Thoracic aorta (tissue), 2 donors: Measurements from ENCODE around the gene FOXO6. TPM values are rescaled to one million over a fixed set of nuclear protein-coding genes. Genes with fewer than 3 reads are reported as not detected.
A peak's percentile ranks its signal among the peaks of the same experiment; 100 is the strongest.

Experiments used
- ATAC-seq: fragments of 150-250 bp; one replicate; pipeline ENCODE4 v1.8.0; 2017; ENCODE audit warnings: low read depth; ENCODE audit not compliant: insufficient number of reproducible peaks, low FRiP score
- DNase-seq: peaks from one replicate; pipeline ENCODE4 v3.0.0-alpha.2; 2020; ENCODE audit warnings: low spot score
- H3K27ac ChIP-seq, 2 donors: fragments of 200-600 bp; sonication (generic); 1 replicate in 1 of 2; 2 replicates in 1 of 2; pipeline ENCODE4 v1.5.1; 2016; ENCODE audit warnings: mild to moderate bottlenecking in 2 of 2, moderate library complexity in 2 of 2
- H3K27me3 ChIP-seq: fragments of 200-600 bp; sonication (generic); replicated peaks from 2 replicates; pipeline ENCODE4 v1.6.0; 2016; ENCODE audit warnings: mild to moderate bottlenecking; ENCODE audit not compliant: insufficient read depth
- H3K36me3 ChIP-seq: fragments of 200-600 bp; sonication (generic); one replicate; pipeline ENCODE4 v1.5.1; 2016
- H3K4me1 ChIP-seq, 2 donors: fragments of 200-600 bp; sonication (generic); 1 replicate in 1 of 2; 2 replicates in 1 of 2; pipeline versions ENCODE4 v1.5.1 to v1.6.0; 2016; ENCODE audit warnings: low read depth in 2 of 2, mild to moderate bottlenecking in 1 of 2; ENCODE audit not compliant: control insufficient read depth in 1 of 2
- H3K4me3 ChIP-seq: fragments of 200-600 bp; sonication (generic); 2 replicates; pipeline ENCODE4 v1.5.1; 2016; ENCODE audit warnings: mild to moderate bottlenecking
- H3K9me3 ChIP-seq: fragments of 200-600 bp; sonication (generic); 2 replicates; pipeline ENCODE4 v1.5.1; 2016
- CTCF ChIP-seq: fragments of 200-600 bp; sonication (generic); IDR thresholded peaks from one replicate; pipeline ENCODE4 v1.5.1; 2019; ENCODE audit warnings: antibody characterized with exemption
- total RNA-seq, 2 donors: library from RNA; depleted of rRNA; stranded (reverse); fragments of >200 nt; gene quantifications; one replicate each; pipeline versions ENCODE4 v1.1.0 to v1.2.3, GENCODE V29; 2016

Gene FOXO6
- total RNA-seq, 2 donors from 2014 or later: 3.8 TPM; not detected in 1

- Histone ChIP-seq H3K9me3 (no peaks in the 10 kb centered on the region), H3K36me3 (no peaks in the 10 kb centered on the region), H3K4me1 (peaks cover 12 to 36% of the 10 kb centered on the region in 2 donors), H3K27me3 (no peaks in the 10 kb centered on the region), H3K4me3 (peak overlapping the region; percentile 74), H3K27ac (peak overlapping the region; percentile 47 to 66)
- ATAC-seq (no peak), DNase-seq (no peak)
- TF ChIP-seq CTCF: no peak
Measured at GRCh38 chr1:41365772-41366454, 4.7 kb downstream of the FOXO6 start.

- Histone ChIP-seq H3K4me3 (peak overlapping the region; percentile 74), H3K9me3 (no peaks in the 10 kb centered on the region), H3K36me3 (no peaks in the 10 kb centered on the region), H3K4me1 (peaks cover 12 to 37% of the 10 kb centered on the region in 2 donors), H3K27ac (no peak overlapping the region), H3K27me3 (no peaks in the 10 kb centered on the region)
- DNase-seq: no peak
- TF ChIP-seq CTCF: no peak
- no peak for ATAC-seq
Measured at GRCh38 chr1:41366455-41367287, 5.4 kb downstream of the FOXO6 start.

DNA sequence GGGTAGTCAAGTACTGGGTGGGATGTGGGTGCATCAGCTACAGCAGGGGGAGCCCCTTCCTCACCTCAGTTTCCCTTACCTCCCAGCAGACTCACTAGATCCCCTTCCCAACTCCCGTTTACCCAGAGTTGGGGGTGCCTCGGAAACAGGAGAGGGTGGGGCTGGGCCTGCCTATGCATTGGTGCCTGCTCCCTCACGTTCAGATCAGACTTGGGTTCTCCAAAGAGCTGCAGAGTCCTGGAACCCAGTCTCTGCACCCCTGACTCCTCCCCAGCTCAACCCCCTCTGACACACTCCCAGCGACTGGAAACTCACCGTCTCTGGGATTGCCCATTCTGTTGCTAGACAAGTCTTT lies 6.0 kb downstream of the FOXO6 start:
- no peaks in the 10 kb centered on the region for H3K36me3 ChIP-seq
- H3K9me3 ChIP-seq: no peaks in the 10 kb centered on the region
- no peak overlapping the region for H3K27ac ChIP-seq
- no peak overlapping the region for H3K4me3 ChIP-seq
- no peak for DNase-seq
- TF ChIP-seq CTCF: no peak
- no peak for ATAC-seq
- H3K27me3 ChIP-seq: no peaks in the 10 kb centered on the region
- peaks cover 12 to 37% of the 10 kb centered on the region in 2 donors for H3K4me1 ChIP-seq

- Histone ChIP-seq H3K4me3 (no peak overlapping the region), H3K4me1 (peaks cover 12 to 33% of the 10 kb centered on the region in 2 donors), H3K9me3 (no peaks in the 10 kb centered on the region), H3K27ac (no peak overlapping the region), H3K27me3 (no peaks in the 10 kb centered on the region), H3K36me3 (no peaks in the 10 kb centered on the region)
- no peak for TF ChIP-seq CTCF
- ATAC-seq: no peak
- no peak for DNase-seq
Measured at GRCh38 chr1:41368366-41368765, 7.1 kb downstream of the FOXO6 start.

- no peak for DNase-seq
- Histone ChIP-seq H3K4me3 (no peak overlapping the region), H3K4me1 (peaks cover 12 to 33% of the 10 kb centered on the region in 2 donors), H3K27me3 (no peaks in the 10 kb centered on the region), H3K9me3 (no peaks in the 10 kb centered on the region), H3K27ac (no peak overlapping the region), H3K36me3 (no peaks in the 10 kb centered on the region)
- ATAC-seq: no peak
- no peak for TF ChIP-seq CTCF
Measured at GRCh38 chr1:41368801-41369200, 7.6 kb downstream of the FOXO6 start.
